NCI-H82 (cell line): ENCODE results near the gene ACSS3.
A peak's percentile ranks its signal among the peaks of the same experiment; 100 is the strongest.
"Not testable (repeated sequence)": the region's sequence is repeated elsewhere in the genome, so short reads cannot be mapped to it uniquely, and the experiment has no call there.

Source experiments
- DNase-seq: peaks from one replicate; lab custom pipeline; 2025; lab: John Stamatoyannopoulos, UW

ACSS3 gene, protein sequence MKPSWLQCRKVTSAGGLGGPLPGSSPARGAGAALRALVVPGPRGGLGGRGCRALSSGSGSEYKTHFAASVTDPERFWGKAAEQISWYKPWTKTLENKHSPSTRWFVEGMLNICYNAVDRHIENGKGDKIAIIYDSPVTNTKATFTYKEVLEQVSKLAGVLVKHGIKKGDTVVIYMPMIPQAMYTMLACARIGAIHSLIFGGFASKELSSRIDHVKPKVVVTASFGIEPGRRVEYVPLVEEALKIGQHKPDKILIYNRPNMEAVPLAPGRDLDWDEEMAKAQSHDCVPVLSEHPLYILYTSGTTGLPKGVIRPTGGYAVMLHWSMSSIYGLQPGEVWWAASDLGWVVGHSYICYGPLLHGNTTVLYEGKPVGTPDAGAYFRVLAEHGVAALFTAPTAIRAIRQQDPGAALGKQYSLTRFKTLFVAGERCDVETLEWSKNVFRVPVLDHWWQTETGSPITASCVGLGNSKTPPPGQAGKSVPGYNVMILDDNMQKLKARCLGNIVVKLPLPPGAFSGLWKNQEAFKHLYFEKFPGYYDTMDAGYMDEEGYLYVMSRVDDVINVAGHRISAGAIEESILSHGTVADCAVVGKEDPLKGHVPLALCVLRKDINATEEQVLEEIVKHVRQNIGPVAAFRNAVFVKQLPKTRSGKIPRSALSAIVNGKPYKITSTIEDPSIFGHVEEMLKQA

DNA sequence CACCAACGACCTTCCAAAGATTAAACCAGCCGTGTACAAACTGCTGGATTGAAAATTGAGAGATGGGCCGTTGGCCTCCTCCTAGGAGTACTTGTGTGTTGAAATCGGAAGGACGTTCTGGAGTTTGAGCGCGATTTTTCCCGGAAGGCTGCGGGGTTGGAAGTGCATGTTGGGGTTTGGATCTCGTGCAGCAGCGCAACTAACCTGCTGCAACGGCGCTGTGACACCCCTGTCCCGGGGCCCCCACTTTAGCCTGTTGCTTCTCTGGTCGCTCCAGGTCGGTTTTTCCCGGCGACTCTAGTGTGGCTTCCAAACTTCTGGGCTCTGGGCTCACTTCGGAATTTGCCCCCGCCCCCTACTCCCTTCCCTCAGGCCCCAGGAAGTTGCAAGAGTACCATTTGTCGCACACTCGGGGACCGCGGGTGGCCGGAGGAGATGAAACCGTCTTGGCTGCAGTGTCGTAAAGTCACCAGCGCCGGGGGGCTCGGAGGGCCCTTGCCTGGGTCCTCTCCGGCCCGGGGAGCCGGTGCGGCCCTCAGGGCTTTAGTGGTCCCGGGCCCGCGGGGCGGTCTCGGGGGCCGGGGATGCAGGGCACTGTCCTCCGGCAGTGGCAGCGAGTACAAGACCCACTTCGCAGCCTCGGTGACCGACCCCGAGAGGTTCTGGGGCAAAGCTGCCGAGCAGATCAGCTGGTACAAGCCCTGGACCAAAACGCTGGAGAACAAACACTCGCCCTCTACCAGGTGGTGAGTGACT, at the start of gene ACSS3:
TSS of gene ACSS3 (plus strand) at position 394 of the 756 bp plus-strand sequence. CDS start at position 436, 42 bp downstream.
- DNase-seq: no peak

DNA sequence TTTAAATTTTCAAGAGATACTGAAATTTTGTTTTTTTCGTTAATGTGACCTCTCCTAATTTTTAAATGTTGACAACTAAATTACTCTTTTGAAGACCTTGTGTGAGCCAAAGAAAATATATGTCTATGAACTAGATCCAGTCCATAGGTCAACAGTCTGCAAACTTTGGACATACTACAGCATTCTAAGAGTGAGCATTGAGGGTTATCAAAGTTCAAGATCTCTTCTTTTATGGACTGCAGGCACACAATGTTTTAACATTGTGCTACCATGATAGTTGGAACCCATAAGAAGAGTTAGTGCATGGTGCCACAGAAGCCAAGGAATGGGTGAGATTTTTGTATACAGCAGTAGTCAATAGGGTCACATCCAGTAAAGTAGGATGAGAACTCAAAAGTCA, 43.0 kb upstream of the ACSS3 start:
- DNase-seq: no peak

DNA sequence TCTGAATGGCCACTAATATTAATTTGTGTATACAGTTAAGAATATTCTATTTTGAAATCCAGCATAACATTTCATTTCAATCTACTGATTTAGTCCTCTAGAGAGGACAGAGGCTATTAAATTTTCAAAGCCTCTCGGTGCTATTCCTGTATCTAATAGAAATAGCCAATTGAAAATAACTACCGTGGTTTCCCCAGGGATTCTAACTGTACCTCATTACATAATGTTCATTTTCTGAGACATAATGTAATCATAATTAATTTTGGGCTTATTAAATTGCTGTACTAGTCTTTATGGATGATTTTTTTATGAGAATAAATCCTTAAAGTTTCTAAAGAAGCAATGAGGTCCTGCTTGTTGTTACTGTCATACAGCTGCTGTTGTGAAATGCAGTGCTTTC, 38.6 kb upstream of the ACSS3 start:
- DNase-seq: no peak

DNA sequence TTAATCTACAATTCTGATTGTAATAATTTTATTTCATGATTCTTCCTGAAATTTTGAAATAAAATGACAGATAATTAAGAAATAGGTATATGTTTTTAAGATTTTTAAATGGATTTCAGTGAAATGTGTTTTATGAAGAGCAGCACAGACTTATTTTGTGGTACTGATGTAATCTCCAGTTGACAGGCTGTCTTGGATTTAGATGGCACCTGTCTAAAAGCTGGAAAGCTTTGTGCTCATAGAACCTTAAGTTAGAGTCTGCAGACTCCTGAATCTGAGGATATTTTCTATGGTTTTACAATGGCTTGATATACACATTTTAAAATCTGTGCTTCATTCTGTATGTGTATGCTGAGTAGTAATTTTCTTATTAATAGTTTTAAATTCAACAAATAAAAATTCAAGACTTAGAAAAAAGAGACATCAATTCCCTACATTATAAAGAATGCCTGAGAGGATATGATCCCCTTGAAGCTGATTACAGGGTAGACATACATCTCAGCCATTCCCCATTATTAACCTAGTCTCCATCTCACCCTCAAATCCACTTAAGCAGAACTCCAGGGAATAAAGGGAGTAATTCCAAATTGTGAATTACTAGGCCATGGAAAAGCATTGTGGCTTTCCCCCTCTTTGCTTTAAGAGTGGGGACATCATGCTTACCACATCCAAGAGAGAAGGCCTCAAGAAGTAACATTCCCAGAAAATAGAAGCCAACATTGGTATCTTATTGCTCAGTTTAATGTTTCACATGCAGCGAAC, 33.7 kb upstream of the ACSS3 start:
- peak; percentile 88 for DNase-seq

DNA sequence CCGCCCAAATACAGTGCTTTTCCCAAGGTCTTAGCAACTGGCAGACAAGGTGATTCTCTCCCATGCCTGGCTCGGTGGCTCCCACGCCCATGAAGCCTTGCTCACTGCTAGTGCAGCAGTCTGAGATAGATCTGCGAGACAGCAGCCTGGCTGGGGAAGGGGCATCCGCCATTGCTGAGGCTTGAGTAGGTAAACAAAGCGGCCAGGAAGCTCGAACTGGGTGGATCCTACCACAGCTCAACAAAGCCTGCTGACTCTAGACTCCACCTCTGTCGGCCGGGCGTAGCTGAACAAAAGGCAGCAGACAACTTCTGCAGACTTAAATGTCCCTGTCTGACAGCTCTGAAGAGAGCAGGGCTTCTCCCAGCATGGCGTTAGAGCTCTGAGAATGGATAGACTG, 12.9 kb upstream of the ACSS3 start:
- DNase-seq: not testable (repeated sequence)

DNA sequence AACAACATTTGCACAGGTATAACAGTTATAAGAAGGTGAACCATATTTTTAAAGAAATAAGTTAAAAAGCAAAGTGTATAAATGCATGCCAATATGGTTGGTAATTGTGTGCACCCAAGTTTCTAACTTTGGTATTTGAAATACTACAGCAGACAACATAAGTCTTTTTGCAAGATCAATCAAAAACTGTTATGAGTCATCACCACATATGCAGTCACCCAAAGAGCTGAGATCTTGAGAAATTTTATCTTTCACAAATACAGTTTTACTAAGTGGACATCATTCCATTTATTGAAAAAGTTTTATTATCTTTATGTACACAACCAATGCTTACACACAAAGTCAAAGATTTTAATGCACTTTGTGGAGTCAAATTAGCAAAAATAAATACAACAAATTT, 7.0 kb upstream of the ACSS3 start:
- DNase-seq: no peak

DNA sequence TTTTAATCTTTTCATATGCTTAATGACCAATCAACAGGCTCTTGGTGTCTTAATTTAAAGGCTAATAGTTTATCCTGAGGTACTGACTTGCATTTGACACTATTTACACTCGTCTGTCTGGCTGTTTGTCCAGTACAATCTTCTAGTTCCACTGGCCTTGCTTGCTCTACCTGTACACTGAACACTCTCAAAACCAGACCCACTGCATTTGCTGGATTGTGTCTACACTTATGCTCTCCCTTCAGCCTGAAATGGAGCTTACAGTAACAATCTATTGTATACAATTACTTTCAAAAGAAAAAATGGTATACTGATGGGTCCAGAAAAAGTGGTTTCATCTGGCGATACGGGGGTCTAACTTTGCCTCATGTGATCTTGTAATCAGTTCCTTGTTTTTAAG, 2.3 kb upstream of the ACSS3 start:
- peak; percentile 45 for DNase-seq

DNA sequence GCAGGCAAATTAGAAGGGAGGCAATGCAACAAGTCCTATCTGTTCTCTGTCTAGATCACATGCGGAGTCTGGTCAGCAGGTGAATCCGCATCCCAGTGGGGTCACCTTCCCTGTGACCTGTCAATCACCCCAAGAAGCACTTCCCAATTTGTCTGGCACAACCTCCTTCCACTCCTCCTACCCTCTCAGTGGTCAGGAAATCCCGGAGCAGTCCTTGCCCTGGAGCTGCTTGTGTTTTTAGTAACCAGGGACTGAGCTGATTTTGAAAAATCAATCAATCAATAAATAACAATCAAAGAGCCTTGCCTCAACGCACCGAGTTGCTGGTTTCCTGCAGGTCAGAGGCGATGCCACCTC, 572 bp upstream of the ACSS3 start:
- no peak for DNase-seq

DNA sequence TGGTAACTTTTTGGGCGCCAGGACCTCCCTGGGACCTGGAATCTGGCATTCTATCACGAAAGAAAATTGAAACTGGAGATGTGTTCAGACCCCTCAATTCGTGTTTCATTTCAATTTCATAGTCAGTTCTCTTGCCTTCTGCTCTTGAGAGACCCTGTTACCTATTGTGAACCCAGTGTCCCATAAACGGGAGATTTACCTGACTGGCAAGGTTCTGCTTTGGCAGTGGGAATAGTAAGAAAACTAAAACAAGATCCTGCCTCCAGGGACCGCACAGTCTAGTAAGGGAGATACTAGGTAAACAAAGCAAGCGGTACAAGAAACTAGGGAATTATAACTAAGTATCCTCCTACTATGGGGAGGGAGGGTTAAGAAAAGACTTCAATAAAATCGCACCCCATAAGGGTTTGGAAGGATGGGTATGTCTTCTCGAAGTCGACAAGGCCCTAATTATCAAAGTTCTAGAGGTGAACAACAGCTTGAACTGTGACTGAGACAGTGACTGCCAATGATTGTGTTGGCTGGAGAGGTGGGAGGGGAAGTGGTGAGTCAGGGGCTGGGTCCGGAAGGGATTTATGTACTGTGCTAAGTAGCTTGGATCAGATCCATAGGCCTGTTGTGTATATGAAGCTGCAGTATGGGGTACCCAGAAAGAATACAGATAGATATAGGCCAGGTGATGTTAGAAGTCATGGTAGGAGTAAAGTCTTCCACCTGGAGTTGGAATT, 754 bp downstream of the ACSS3 start:
- DNase-seq: peak; percentile 30

DNA sequence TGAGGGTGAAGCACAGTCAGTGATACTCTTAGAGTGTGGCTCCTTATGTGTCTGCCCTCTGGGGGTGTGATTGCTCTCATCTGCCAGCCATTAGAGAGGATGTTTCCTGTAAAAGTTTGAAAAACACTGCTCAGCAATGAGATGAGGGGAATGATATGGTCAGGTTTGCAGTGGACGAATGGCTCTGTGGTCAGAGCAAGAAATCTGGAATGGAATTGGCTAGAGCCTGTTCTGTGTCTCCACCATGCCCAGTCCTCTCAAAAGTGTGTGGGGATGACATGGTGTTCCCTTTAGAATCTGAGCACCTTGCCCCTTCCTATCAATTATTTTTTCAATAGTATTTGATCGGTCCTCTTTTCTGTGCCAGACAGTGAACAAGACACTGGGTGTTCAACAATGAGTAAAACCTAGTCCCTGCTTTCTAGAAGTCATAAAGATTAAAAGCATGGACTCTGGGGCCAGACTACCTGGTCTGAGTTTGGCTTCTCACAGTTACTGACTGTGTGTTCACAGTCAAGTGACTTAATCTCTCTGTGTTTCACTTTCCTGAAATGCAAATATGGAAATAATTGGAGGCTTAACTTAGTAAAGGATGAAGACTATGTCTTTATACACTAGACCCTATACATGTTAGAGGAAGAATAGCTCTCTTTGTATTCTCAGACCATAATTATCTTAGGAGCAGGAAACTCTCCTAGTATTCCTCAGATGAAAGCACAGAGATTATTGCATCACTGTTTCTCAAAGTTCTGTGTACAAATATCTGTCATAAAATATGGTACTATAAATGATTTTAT, 1.6 kb downstream of the ACSS3 start:
- DNase-seq: no peak

DNA sequence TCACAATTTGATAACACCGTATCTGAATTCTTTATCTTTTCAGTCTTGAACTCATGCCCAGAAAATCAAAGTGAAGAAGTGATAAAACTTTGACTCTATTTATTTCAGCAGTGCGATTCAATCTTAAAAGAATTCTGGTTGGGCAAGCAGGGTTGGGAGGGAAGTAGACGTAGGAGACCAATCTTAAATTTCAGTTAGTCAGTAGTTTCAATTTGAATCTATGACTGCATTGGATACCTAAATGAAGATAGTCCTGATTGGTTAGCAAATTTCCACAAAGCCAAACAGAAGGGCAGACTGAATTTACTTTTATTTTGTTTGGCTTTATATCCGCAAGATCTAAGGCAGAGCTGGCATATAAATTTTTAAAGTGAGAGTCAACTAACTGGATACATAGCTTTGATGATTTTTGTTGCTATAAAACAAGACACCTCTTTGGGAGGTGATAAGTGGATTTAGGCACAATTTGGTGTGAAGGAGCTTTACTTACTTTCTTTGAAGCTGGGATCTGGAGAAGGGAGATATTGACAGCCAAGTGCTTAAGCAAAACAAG, 2.6 kb downstream of the ACSS3 start:
- DNase-seq: no peak

DNA sequence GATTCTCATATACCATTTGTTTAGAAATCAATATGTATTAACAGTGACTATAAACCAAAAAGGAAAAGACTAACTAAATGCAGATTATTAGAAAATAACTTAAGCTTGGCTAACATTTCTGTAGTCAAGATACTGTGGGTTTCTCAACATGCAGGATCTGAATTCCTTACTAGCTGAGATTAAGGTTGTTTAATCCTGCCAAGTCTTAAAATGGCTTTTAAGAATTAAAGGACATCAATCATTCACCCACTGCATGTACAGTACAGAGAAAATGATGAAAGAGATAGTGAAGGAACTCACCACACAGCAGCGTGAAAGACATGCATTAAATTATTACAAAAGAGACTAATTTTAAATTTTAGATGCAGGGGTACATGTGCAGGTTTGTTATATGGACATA, 3.8 kb downstream of the ACSS3 start:
- peak; percentile 66 for DNase-seq

DNA sequence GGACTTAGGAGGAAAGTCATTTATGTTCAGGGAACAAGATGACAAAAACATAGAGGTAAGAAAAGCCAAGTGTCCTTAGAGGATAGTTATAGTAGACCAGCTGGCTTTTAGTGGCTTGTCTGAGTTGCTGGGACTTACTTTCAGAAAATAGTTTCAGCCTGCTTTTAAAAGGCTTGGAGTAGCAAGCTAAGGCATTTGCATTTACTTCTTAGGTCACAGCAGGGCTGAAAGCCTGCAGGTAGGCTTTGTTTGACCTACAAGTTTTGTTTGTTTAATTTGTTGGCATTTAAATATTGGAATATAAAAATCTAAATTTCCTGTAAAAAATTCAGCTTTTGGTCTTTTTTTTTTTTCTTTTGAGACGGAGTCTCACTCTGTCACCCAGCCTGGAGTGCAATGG, 5.1 kb downstream of the ACSS3 start:
- DNase-seq: no peak

DNA sequence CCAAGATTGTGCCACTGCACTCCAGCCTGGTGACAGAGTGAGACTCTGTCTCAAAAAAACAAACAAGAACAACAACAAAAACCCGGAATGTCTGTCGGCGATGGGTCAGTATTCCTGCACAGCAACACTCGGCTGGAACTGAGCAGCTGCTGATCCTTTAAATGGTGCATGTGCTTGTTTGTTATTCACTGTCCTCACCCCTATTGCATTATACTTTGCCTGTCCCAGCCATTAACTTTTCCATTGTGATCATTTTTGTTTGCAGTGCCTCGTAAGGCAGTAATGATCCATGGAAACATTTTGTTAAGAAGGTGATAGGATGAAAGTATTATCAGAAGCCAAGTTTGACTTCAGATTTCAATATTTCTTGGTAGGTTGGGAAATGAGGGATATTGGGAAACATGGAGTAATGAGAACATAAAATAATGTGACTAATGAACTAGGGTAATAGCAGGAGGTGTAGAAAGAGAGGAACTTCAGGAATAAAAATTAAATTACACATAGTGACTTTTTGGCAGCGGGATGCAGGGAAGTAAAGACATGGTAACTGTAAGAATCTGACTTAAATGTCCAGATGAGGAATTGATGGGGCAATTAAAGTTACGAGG, 6.1 kb downstream of the ACSS3 start:
- no peak for DNase-seq

DNA sequence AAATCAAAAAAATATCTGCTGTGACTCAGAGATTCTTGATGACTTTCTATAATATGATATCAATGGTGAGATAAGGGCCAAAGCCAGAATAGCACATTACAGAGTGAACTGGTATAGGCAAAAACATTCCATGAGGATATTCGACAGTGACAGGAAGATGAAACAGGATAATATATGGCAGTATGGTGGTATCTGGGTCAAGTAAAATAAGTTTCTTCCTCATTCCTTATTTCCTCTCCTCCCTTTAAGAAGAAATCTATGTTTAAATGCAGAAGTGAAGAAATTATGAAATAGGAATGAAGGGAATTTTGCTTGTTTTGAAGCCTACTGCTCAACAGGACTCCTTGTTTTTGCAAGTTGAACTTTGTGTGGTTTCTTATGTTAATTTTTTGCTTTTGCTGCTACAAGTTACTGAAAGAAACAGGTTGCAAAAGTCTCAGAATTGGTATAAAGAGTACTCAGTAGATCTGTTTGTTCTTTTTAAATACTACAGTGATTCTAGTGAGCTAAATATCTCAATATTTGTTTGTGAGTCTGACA, 7.0 kb downstream of the ACSS3 start:
- DNase-seq: no peak

DNA sequence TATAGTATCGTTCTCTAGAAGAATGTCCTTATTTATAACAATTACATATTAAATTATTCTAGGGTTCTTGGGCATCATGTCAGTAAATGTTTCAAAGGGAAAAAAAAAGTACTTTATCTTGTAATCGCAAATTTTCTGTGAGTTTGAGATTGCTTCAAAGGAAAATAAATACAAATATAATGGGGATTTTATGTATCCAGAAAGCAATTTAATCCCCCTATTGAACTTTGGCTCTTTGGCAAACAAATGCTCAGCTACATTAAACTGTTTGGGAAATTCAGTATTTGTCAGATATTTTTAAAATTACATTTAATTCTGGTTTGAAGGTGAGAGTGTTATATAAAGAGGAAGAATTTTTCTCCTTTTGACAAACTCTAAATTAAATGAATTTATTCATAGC, 8.0 kb downstream of the ACSS3 start:
- no peak for DNase-seq

DNA sequence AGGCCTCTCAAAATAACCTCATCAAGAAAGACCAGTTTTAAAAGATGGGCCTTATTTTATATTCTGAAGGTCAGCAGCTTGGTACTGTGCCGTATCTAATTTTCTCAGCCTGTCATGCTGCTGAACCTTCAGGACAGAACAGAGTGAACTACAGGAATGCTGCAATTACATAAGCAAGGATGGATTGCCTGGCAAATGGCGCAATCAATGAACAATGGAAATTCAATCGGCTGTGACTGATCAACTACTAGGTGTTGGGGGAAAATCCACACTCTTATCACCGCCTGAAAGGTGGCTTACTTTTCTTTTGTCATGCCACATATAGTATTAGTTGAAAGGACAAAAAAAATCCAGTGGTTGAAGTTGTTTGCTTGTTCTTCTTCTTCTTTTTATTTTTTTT, 8.5 kb downstream of the ACSS3 start:
- DNase-seq: no peak

DNA sequence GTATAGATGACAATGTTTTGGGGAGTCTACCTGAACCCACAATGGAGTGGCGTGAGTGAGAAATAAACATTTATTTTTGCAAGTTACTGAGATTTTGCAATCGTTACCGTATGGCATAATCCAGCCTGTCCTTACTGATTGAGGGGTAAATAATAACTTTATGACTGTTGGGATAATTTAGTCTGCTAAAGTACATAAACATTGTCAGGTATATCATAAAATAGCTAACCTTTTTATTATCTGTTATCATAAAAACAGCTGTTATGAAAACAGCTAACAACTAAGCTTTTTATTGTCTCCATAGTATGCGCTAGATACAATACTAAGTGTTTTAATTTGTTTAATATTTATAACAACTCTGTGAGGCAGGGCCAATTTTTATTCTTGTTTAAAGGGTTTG, 10.3 kb downstream of the ACSS3 start:
- DNase-seq: no peak

DNA sequence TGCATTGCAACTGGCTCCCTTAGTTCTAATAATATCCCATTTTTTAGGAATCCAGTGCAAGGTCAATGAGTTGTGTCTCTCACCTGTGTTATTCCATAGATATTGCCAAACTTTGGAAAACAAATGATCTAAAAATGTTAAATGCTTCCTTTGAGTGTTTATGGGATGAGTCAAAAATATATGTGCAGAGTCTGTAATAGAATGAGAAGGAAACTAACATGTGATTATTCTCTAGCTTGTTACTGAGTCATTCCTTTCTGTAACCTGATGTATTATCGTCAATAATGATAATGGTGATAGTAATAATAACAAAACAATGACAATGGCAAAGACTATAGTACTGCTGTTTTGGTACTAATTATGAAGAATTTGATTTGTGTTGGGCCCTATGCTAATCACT, 11.5 kb downstream of the ACSS3 start:
- no peak for DNase-seq

DNA sequence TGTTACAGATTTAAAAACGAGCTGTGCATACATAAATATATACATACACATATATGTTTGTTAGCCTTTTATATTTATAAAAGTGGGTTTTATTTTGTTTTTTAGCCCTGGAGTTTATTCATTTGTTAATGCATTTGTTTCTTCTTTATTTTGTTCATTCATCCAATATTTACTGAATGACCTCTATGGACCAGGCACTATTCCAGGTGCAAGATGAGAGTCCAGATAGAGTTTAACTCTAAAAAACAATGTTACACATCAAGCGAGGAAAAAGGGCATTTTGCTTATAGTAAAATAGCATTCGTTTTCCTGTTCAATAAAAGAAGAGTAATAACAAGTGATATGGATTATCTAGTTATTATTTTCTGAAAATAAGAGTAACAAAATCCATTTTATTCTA, 14.2 kb downstream of the ACSS3 start:
- DNase-seq: no peak
